Uterus (tissue), 2 donors: Measurements from ENCODE around the gene TARBP2.

ENCODE experiments used
- POLR2A ChIP-seq, 2 donors: fragments of 450-650 bp; IDR thresholded peaks; one replicate each; pipeline ENCODE4 v1.6.1; 2016; ENCODE audit warnings: antibody characterized with exemption in 2 of 2, mild to moderate bottlenecking in 1 of 2, moderate library complexity in 1 of 2
- TF ChIP-seq, protein P1 (sequence below), 4 experiments: fragments of 200-600 bp in 2 of 4; fragments of 450-650 bp in 2 of 4; sonication (generic) in 2 of 4; IDR thresholded peaks; one replicate each; pipeline ENCODE4 v1.5.1; 2016 to 2019; ENCODE audit warnings: antibody characterized with exemption in 4 of 4, mild to moderate bottlenecking in 2 of 4, moderate library complexity in 1 of 4

DNA sequence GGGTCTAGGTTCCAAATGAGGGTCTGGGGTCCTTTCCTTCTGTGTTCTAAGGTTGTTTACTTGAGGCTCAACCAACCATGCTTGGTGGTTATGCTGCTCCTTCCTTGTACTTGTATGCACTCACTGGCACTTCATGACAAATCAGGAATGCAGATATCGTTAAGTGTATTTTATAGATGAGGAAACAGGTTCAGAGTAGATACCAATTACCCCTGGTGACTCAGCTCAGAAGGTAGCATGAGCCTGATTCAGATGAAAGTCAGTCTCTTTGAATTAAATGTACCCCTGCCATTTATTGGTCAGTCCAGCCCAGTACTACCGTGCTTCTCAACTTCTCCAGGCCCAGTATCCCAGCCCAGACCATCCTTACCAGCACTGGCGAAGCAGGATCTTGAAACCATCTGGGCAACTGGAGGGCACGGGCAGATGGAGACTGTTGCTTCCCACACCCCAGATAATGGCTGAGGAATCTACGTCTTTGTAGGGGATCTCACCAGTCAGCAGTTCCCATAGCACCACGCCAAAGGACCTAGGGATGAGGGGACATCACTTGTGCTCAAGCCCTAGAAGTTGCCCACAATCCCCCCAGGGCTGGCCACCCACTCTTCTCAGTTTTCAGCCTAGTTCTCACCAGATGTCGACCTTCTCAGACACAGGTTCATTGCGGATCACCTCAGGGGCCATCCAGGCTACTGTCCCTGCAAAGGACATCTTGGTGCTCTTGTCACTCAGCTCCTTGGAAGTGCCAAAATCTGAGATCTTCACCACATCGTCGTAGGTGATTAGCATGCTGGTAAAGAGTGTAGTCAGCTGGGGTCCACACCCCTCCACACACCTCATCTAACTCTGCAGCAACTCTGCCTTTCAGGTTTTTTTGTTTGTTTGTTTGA is 16.2 kb upstream of the TARBP2 start:
- TF ChIP-seq, protein P1, sequence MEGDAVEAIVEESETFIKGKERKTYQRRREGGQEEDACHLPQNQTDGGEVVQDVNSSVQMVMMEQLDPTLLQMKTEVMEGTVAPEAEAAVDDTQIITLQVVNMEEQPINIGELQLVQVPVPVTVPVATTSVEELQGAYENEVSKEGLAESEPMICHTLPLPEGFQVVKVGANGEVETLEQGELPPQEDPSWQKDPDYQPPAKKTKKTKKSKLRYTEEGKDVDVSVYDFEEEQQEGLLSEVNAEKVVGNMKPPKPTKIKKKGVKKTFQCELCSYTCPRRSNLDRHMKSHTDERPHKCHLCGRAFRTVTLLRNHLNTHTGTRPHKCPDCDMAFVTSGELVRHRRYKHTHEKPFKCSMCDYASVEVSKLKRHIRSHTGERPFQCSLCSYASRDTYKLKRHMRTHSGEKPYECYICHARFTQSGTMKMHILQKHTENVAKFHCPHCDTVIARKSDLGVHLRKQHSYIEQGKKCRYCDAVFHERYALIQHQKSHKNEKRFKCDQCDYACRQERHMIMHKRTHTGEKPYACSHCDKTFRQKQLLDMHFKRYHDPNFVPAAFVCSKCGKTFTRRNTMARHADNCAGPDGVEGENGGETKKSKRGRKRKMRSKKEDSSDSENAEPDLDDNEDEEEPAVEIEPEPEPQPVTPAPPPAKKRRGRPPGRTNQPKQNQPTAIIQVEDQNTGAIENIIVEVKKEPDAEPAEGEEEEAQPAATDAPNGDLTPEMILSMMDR (IDR thresholded peaks at IDR 0.05), result no peak
- TF ChIP-seq POLR2A (IDR thresholded peaks at IDR 0.05), result no peak
